ENCODE data around the gene RASGEF1B.

The RASGEF1B gene

DNA sequence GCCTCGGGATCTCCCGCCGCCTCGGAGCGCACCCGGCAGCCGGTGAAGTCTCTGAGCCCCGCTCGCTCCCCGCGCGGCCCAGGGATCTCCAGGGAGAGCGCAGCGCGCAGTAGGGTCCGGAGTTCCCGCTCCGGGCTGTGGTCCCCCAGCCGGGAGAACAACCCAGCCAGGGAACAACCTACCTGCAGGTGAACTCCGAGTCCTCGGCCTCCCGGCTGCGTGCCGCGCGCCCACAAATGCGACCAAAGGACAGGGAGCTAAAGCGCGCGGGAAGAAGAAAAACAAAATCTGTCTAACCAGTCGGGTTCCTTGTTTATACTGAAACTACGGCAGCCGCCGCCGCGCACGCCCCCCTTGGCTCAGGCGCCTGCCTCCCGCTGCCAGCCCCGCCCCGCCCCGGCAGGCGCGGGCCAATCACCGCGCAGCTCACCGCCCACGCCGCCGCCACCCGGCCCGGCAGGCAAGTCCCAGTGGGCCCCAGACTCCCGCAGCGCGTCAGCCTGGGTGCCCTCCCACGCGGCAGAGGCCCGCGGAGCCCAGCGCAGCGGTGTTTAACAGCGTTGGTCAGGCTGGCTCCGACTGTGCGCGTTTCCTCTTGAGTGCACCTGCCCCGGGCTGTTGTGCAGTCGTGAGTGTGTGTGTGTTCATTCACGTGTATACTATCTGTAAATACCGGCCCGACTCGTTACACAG is at the start of gene RASGEF1B:
Gene RASGEF1B (minus strand): TSS at position 320 of the 693 bp plus-strand sequence. CDS start 12,399 bp downstream, outside the sequence.
- peak; percentile 96 for DNase-seq (ENCODE audit: low read depth)

GRCh38 chr4:81519856-81520255 is 48.1 kb upstream of the RASGEF1B start:
- DNase-seq (ENCODE audit: low read depth) = no peak

GRCh38 chr4:81519427-81519773 is 47.7 kb upstream of the RASGEF1B start:
- DNase-seq (ENCODE audit: low read depth) = no peak

- no peak for DNase-seq (ENCODE audit: low read depth)
Measured at GRCh38 chr4:81518762-81519426, 47.2 kb upstream of the RASGEF1B start.

DNA sequence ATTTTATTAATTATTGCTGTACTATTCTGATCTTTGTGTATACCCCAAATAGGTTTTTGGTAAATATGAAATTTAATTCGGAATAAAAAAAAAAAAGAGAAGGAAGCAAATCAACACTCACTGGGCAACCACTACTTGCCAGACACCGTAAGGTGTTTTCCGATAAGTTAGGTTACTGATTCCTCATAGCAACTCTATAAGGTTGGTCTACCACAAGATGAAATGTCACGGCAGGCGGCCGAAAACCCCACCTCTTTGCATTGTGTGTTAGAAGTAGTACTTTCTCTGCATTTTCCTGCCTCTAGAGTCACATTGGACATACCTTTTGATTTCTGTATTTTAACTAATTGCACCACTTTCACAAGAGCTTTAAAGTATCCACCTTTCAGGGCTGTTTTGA is 44.5 kb upstream of the RASGEF1B start:
- DNase-seq (ENCODE audit: low read depth) = no peak

- no peak for DNase-seq (ENCODE audit: low read depth)
Measured at GRCh38 chr4:81512757-81513501, 41.2 kb upstream of the RASGEF1B start.

- no peak for DNase-seq (ENCODE audit: low read depth)
Measured at GRCh38 chr4:81512001-81512756, 40.5 kb upstream of the RASGEF1B start.

- DNase-seq (ENCODE audit: low read depth) = no peak
Measured at GRCh38 chr4:81510643-81511178, 39.0 kb upstream of the RASGEF1B start.

- no peak for DNase-seq (ENCODE audit: low read depth)
Measured at GRCh38 chr4:81509822-81510221, 38.1 kb upstream of the RASGEF1B start.

DNA sequence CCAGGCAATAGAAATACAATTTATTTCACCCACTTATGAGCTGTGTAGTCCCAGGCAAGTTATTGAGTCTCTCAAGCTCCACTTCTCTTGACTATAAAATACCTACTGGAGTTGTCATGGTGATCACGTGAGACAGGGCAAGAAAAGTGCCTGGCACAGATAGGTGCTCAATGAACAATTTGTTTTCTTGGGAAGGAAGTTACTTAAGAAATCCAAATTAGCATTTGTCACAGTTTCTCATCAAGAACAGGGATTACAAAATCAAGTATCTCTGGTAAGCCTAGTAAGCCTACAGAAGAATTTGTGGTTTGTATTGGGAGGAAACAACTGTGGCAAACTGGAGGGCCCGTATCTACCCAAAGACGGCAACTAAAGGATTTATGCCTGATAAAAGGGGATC is 37.5 kb upstream of the RASGEF1B start:
- no peak for DNase-seq (ENCODE audit: low read depth)

GRCh38 chr4:81508411-81509185 is 36.9 kb upstream of the RASGEF1B start:
- no peak for DNase-seq (ENCODE audit: low read depth)

- DNase-seq (ENCODE audit: low read depth) = no peak
Measured at GRCh38 chr4:81507530-81507929, 35.8 kb upstream of the RASGEF1B start.

GRCh38 chr4:81506731-81507130 is 35.0 kb upstream of the RASGEF1B start:
- DNase-seq (ENCODE audit: low read depth) = no peak

DNA sequence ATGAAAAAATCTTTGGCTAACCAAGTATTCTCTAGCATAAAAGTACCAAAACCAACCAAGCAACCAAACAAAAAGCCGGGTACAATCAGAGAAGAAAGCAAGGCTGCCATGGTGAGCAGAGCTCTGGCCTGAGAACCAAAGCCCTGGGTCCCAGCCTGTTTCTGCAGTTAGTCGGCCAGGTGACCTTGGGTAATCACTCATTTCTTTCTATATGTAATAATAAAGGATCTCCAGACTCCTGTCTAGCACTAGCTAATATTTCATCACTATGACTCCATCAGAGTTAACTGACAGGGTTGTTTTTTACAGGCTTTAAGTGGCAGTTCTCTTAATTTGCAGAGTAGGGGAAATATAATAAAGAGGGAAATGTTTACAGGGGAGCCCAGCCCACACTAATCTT is 34.0 kb upstream of the RASGEF1B start:
- no peak for DNase-seq (ENCODE audit: low read depth)

DNA sequence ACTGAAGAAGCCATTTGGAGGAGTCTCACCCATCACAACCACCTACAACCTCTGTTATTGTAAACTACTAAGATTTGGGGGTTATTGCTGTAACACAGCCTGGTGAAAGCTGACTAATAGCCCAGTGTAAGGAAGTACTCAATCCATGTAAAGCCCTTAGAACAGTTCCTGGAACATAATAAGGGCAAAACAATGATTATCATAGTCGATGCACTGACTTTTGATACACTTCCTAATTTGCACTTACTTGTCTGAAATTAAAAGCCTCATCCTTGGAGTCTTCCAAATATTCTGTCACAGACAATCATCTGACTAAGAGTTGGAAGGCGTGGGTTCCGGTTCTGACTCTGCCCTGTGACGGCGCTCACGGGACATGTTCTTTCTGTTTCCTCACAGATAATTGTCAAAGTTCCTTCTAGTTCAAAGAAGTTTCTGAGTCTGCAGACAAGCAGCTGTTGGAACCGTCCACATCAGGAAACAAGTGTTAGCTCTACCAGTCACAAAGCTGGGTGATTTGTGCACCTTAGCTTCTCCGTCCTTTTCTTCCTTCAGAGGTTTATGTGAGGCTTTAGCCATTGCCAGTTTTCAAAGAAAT is 33.4 kb upstream of the RASGEF1B start:
- DNase-seq (ENCODE audit: low read depth) = peak; percentile 35

DNA sequence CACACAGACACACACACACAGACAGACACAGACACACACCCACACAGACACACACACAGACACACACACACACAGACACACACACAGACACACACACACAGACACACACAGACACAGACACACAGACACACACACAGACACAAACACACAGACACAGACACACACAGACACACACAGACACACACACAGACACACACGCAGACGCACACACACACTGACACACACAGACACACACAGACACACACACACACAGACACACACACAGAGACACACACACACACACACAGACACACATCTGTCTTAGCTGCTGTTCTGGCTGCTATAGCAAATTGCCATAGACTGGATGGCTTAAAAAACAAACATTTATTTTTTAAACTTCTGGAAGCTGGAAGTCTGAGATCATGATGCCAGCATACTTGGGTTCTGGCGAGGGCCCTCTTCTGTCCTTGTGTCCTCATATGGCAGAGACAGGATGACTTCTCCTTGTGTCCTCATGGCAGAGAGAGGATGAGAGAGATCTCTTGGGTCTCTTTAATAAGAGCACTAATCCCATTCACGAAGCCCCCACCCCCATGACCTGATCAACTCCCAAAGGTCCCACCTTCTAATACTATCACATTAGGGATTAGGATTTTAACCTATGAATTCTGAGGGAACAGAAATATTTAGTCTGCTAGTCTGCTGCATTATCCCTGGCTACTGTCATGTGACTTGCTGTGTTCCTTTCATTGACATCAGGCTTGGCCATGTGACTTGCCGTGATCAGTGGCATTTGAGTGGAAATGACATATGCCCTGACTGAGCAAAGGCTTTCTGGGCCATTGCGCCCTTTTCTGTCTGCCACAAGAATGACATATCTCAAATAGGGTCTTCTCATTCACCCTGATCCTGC is 32.7 kb upstream of the RASGEF1B start:
- DNase-seq (ENCODE audit: low read depth) = no peak

DNA sequence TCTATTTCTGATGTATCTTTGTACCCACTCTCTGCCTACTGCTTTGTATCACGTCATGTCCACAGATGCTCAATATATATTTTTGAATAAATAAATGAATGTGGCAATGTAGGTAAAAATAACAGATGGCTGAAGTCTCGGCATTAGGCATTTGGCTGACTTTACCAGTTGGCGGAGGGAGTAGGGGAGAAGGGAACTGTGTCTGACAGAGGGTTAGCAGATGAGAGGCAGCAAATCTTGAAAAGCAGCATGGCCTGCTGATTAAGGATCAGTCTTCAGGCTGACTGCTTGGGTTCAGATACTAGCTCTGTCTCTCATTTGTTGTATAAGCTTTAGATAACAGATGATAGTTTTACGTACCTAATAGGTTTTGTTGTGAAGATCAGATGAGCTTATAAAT is 31.9 kb upstream of the RASGEF1B start:
- no peak for DNase-seq (ENCODE audit: low read depth)

- no peak for DNase-seq (ENCODE audit: low read depth)
Measured at GRCh38 chr4:81502564-81502963, 30.9 kb upstream of the RASGEF1B start.

DNA sequence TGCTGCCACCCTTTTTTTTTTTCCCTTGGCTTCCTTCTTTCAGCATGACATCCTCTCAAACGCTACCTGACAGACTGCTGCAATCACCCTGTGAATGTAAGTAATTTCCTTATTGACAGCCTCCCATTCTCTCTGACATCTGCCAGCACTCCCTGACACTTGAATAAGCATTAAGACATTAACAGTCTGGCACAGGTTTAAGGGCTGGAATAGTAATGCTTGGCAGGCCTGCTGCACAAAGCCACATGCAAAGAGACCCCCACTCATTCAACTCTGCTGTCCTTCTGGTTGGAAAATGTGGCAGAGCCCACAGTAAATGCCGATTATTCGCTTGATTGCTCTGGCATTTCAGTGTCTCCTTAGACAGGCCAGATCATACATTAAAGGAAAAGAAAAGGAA is 28.1 kb upstream of the RASGEF1B start:
- DNase-seq (ENCODE audit: low read depth) = no peak

GRCh38 chr4:81498551-81499099 is 26.9 kb upstream of the RASGEF1B start:
- no peak for DNase-seq (ENCODE audit: low read depth)
